HG03039 (cell line): ENCODE data around the gene EYA3.

Source experiments
- ATAC-seq: cut with Tn5 transposase; IDR thresholded peaks from one replicate; pipeline ENCODE4 v1.9.1; 2021; ENCODE audit warnings: mild to moderate bottlenecking, moderate library complexity; ENCODE audit not compliant: unreplicated experiment

The EYA3 gene

DNA sequence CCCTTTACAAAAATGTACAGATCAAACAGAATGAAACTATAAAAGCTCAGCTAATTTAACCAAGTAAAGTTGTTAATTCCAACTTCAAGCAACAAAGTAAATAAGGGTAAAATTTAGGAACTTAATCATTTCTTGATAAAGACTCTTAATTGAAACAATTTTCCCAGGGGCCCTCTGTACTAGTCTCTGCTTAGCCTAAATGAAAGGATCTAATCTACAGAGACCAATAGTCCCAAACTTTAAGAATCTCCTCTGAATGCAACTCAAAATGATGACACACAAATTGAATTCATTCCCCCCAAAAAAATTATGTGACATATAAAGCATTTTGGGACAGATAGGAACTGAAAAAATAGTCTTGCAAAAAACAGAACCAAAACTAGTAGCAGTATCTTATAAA, 16.6 kb downstream of the EYA3 start:
- ATAC-seq, result no peak

DNA sequence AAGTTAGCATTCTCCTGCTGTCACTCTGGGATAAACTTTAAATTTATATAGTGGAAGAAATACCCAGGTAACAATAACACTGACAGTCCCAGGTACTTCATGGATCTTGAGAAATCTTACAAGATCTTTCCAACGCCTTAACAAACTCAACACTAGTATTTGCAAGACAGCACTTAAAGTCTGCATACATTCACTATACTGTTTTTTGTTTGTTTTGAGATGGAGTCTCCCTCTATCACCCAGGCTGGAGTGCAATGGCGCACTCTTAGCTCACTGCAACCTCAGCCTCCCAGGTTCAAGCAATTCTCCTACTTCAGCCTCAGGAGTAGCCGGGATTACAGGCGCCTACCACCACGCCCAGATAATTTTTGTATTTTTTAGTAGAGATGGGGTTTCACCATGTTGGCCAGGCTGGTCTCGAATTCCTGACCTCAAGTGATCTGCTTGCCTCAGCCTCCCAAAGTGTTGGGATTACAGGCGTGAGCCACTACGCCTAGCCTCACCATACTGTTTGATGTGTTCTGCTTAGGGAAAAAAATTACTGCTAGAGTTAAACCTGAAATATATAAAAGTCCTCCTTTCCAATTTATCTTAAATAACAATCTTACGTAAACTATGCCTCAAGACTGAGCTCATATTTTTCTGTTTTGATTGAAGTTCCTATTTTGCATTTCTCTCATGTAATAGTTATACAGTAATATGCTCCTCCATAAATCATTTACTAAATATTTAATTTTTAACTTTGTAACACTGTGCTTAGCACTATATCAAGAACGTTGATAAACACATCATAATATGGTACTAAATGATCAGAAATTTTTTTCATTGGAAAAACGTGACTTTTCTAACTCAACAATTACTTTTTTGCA, 17.5 kb downstream of the EYA3 start:
- ATAC-seq, result no peak

DNA sequence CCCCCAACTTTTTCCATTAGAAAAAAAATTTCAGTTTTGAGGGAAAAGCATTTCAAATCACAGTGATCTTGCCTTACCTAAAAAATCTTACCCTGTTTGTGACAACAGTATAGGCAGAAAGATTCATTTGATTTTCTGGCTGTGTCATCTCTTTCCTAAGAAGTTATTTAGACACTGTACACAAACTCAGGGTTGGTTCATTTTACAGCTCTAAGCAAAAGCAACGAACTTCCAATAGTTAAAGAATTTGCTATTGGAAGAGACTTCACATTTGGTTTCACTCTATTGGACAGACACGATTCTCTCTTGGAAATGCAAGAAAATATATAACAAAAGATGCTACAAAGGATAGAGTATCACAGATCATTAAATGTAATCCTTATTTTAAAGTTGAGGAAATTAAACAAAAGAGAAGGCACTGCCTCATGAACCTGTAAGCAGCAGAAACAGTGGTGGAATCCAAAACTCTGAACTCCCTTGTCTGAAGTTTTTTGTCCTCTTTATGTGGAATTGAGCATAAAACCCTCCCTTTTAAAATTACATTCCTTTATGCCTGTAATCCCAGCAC, 20.8 kb downstream of the EYA3 start:
- ATAC-seq, result no peak

DNA sequence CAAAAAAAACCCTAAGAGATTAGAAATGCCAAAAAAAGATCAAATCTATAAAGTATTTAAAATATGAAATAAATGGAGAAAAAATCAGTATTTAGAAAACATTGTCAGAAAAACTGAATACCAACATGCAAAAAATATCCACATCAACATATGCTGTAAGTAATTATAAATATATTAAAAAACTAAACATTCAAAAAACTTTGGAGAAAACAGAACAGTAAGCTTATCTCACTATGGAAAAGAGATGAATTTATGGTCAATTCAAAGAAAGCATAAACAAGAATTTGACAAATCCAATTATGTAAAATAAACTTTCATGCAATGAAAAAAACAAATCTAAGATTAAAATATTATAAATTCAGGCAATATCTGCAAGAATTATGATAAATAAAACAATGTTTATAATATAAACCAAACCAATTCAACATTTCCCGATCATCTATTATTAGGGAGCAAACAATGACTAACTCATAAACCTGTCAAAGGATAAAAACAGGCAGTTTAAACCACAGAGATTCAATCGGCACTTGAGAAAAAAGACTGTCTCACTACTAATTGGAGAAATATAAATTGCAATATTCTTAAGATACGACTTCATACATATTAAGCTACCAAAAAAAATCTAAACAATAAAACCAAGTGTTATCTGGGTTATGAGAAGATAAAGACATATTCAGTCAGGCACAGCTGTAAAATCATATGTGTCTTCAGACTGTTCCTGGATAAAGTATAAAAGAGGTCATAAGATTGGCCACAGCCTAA, 21.8 kb downstream of the EYA3 start:
- ATAC-seq, result no peak

DNA sequence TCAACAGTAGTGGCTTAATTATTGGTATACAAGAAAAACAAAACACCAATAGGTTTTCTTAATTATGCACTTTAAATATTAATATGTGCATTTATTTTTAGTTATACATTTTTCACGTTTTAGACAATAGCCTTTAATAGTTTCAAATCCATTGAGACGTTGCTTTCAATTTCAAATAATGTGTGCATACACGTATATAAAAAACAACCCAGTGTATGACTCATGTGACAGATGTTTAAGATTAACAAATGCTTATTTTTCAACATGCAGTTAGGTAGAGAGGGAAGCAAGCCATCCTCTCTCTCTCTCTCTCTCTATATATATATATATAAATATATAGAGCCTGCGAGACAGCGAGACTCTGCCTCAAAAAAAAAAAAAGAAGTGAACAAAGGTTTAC, 24.3 kb downstream of the EYA3 start:
- no peak for ATAC-seq

DNA sequence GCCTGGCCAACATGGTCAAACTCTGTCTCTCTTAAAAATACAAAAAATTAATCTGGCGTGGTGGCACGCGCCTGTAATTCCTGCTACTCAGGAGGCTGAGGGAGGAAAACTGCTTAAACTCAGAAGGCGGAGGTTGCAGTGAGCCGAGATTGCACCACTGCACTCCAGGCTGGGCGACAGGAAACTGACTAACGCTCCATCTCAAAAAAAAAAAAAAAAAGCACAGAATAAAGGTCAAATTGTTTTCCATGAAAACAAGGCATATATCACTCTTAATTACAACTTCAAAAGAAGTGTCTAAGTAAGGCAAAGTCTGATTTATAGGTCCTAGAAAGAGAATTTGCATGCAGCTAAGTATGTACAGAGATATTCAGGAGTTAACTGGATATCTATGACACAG, 25.6 kb downstream of the EYA3 start:
- no peak for ATAC-seq

DNA sequence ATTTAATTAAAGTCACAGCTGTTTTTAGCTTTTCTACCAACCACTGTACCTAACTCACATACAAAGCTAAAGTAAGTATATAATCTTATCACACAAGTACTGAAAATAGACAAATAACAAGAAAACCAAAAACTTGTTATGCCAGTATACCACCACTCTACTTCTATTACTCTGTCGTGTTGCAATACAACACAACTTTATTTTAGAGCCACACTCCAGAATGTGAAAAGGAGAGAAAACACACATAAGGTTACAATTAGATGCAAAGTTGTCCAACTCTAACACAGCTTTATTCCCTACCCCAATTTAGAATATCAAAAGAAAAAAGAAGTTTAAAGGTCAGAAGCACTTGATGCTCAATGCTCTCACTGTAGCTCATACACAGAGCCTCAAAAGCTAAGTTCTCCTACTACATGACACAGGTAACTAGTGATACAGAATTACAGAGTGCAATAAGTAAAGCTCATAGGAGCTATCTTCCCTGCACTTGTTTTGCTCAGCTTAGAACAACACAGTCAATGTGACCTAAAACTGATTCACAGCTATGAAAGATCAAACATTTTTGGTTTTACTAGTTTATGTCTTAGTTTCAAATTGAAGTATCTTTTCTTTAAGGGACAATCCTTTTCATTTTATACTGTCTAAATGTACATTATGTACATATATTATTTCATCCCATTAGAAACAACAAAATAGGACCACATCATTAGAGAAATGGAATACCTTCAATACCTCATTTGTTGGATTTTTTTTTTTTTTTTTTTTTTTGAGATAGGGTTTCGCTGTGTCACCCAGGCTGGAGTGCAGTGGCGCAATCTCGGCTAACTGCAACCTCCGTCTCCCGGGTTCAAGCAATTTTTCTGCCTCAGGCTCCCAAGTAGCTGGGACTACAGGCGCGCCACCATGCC, 29.2 kb downstream of the EYA3 start:
- ATAC-seq, result no peak

DNA sequence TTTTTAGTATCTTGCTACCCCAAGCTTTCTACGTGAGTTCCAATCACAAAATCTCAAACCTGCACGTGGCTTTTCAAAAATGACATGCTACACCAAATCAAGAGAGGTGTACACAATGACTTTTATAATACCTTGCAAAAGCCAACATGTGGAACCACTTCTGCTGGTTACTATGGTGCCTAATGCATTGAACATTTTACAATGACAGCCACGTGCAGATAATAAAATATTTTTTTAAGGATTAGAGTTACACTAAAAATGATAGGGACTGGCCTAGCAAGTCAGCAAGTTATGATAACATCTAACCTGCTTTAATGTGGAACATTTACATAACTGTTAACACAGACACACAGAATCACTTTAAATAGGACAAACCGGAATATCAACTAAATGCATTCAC, 30.2 kb downstream of the EYA3 start:
- no peak for ATAC-seq

DNA sequence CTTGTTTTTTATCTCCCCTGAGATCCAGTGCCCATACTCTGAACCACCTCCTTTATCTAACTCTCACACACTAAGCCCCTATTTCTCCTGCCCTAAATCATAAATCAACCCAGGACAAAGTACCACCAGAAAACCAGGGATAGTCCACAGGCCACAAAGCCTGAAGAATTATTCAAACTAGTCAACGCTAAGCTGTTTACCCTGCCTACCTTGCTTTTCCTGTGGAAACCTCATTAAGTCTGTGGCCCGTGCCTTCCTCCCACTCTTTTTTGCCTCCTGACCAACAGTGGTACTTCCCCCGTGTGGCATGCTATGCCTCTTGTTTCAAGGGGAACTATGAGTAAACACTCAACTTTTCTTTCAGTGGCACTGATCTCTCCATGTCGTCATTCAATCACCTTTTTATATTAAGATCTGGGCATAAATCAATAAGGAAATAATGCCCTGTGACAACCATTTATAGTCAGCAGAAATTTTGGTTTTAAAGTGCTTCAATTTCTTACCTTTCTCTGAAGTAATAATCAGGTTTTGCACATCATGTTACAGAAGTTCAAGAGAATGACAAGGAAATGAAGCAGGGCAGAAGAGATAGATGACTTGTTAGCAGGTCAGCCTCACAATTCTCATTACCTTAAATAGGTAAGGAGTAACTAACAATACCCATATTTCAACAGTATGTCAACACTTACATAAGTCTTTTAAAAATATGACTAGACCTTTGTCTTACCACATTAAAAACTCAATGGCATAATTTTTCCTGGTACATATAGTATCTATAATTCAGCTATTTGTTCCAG, 32.1 kb downstream of the EYA3 start:
- ATAC-seq, result no peak

DNA sequence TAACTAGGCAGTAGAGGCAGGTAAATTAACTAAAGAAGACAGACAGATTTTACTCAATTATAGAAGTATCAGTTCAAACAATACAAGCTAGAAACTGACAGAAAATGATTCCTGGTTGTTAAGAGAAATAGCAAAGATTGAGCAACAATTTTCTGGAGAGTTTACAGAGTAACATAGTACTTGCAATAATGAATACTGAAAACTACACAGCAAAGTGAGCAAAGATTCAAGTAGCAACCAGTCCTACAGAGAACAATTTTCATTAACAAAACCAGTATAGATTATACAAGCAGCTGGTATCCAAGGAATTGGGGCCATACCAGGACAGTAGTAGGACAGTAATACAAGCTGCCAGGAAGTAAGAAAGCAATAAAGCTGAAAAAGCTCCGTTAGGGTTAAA, 37.6 kb downstream of the EYA3 start:
- no peak for ATAC-seq

DNA sequence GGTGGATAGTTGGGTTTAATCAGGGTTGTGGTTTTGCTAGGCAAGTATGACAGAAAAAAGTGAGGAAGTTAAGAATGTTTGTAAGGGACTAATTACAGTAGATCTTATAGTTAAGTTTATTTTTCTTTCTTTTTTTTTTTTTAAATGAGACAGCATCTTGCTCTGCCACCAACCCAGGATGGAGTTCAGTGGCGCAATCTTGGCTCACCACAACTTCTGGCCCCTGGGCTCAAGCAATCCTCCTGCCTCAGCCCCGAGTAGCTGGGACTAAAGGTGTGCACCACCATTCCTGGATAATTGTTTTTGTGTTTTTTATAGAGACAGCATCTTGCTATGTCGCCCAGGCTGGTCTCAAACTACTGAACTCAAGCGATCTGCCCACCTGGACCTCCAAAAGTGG, 41.7 kb downstream of the EYA3 start:
- no peak for ATAC-seq

DNA sequence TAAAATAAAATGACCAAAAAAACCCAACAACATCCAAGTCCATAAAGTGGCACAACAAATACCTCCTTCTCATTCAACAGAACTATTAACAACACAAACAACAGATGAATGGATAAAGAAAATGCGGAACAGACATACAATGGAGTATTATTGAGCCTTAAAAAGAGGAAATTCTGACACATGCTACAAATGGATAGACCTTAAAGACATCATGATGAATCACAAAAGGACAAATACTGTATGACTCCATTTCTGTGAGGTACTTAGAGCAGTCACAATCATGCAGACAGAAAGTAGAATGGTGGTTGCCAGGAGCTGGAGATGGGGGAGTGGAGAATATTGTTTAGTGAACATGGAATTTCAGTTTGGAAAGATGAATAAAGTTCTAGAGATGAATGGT, 42.6 kb downstream of the EYA3 start:
- no peak for ATAC-seq

DNA sequence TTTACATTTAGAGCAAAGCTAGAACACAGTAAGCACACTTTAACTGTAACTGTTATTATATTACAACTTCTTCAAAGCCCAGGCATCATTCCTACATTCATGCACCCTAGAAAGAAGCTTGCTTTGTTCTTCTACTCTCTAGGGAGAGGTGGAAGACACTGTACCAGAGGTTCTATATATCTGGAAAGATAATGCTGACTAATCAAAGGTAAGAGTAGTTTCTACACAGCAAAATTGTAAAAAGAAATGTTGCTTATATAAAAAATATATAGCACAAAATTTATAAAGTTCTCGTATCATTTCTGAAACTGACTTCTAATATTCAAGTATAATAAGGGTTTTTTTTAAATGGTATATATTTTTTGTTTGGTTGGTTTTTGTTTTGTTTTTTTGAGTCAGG, 44.0 kb downstream of the EYA3 start:
- ATAC-seq, result no peak

DNA sequence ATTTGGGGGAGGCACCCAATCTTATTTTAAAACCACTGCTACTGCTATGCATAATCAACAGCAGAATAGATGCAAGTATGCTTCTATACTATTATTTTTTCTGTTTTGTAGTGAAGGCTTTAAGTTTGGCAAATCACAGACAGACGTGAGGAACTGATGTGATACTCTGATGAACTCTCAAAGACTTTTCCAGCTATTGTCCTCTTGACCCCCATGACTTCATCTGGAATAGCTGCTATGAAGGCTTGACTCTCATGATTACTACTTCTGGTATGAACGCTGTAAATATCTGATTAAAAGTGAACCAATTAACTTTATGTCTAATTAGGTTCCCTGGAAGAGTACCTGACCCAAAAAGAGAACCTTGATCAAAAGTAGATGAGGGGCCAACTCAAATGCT, 49.1 kb downstream of the EYA3 start:
- ATAC-seq, result no peak

DNA sequence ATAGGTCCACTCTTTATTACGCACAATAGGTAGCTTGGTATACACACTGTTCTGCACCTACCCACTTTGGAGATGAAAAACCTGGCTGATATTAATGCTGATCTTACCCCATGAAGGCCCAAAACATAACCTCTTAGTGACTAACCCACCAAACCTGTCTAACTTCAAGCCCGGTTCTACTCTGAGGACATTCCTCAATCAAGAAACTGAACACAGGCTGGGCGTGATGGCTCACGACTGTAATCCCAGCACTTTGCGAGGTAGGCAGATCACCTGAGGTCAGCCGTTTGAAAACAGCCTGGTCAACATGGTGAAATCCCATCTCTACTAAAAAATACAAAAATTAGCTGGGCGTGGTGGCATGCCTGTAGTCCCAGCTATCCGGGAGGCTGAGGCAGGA, 50.5 kb downstream of the EYA3 start:
- no peak for ATAC-seq

DNA sequence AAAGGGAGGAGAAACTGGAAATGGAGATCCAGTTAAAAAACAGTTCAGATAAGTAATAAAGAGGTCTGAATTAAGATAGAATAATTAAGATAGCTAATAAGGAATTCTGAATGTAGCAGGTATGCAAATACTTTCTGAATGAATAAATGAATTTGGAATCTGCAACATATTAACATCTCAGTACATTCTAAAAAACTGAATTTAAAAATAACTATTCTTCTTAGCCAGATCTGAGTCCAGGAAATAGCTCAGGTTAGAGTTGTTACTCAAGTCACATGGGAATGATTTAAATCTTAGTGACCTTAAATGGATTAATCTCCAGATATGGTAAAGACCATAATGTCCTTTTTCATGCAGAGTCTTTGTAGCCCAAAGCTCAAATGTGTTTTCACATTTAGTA, 51.2 kb downstream of the EYA3 start:
- ATAC-seq, result no peak

DNA sequence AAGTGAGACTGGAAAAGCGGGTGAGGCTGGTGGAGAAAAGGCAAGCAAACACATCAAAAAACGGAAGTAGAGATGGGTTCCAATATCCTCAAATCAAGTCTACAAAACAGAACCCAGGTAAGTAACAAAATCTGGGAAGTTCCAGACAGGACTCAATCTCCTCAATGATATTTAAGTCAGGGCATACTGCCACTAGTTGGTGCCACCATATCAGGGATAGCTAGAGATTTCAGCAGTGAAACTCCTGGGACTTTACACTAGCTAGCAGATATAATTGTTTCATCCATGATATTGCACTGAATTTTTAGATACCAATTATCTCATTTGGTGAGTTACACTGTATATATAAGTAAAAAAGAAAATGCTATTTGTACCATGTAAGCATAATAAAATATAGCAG, 52.0 kb downstream of the EYA3 start:
- ATAC-seq, result no peak

DNA sequence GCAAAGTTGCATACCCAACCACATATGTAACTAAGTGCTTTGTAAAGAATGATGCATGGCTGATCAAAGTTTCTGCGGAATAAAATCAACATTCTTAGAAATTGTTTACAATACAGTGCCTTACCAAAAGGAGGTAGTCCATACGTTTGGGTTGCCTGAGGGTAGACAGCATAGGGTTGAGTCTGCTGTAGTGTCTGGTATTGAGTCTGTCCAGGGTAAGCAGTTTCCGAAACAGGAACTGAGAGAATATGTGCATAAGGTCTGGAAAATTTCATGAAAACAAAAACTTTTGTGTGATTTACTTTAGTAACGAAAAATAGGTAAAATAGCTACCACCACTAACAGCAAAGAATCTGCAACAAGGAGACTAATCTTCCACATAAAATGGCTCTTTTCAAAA, 53.0 kb downstream of the EYA3 start:
- ATAC-seq, result no peak

DNA sequence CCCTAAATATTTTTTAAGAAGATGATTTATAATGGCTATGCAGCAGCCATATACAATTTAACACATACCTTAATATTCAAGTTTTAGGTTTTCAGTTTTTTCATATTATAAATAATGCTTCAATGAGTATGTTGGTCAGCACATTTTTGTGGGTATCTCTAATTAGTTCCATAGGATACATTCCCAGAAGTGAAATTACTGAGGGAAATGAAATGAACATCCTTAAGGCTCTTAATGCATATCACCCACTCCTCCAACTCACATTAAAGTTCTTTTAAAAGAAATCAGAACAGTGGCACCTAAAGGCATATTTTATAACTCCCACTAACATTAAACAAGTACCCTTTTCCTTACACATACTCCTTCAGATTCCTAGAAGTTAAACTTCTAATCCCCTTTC, 56.1 kb downstream of the EYA3 start:
- no peak for ATAC-seq

DNA sequence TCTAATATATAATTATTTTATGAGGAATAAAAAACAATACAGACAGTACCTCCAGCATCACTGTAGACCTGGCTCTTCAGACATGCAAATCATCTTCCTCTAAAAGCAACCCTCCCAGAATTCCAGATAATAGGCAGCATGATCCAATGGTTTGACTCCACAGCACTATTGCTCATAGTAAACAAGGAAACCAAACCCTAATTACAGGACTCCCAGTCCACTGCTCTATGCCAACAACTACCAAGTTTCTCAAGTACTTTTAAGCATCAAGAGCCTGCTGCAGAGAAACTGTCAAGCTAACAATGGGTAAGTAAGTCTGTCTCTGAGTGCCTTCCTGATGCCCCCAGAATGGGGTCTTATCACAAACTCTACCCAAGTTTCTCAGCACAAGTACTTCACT, 57.2 kb downstream of the EYA3 start:
- ATAC-seq, result no peak
